HepG2 (cell line): ENCODE results near the gene MYOM1. TPM values are rescaled to one million over a fixed set of nuclear protein-coding genes. Genes with fewer than 3 reads are reported as not detected.

Source experiments
- ATAC-seq: fragments of 200-7000 bp; cut with Tn5 transposase; 3 replicates; pipeline ENCODE4 v1.9.1; 2020; ENCODE audit warnings: mild to moderate bottlenecking, moderate library complexity
- BruUV-seq: library from RNA; stranded (reverse); fragments of 400-500 nt; replicated peaks from 2 replicates; lab custom pipeline; 2021; lab: Mats Ljungman, UMichigan
- CTCF ChIA-PET: fragments of 300-600 bp; formaldehyde crosslinking; extraction: SDS; loops from one replicate; lab custom pipeline; 2021; ENCODE audit warnings: low total read pairs, inconsistent platforms, low intra/inter-chr PET ratio; lab: Yijun Ruan, JAX
- POLR2A ChIA-PET: fragments of 350-600 bp; sonication (Branson Sonifier 250); formaldehyde crosslinking; loops from one replicate; lab custom pipeline; 2020; ENCODE audit warnings: antibody characterized with exemption, inconsistent platforms; lab: Yijun Ruan, JAX
- DNase-seq: peaks from one replicate; pipeline ENCODE4 v3.0.0-alpha.2; 2015; ENCODE audit warnings: low spot score
- FAIRE-seq: peaks from 3 replicates; lab custom pipeline; 2011; peaks lifted over from hg19 to GRCh38; lab: Jason Lieb, UNC
- H2AFZ ChIP-seq: one replicate; pipeline ENCODE4 v1.6.1; 2011; ENCODE audit warnings: low read length, inconsistent platforms
- H3K27ac ChIP-seq: fragments of 300-600 bp; 3 replicates; pipeline ENCODE4 v1.8.0; 2011; ENCODE audit warnings: mixed run types, mild to moderate bottlenecking, mixed read lengths, low read length, inconsistent platforms; ENCODE audit not compliant: insufficient read depth; ENCODE audit errors: extremely low read length
- H3K27me3 ChIP-seq, 2 experiments: fragments of 200-600 bp in 1 of 2; 2 replicates in 1 of 2; 3 replicates in 1 of 2; pipeline versions ENCODE4 v1.6.0 to v1.8.0; 2011; ENCODE audit warnings: low read length in 2 of 2, mild to moderate bottlenecking in 2 of 2, moderate library complexity in 2 of 2, inconsistent platforms in 1 of 2; ENCODE audit not compliant: insufficient read depth in 2 of 2, control insufficient read depth in 1 of 2
- H3K36me3 ChIP-seq, 2 experiments: fragments of 200-600 bp in 1 of 2; replicated peaks in 1 of 2; 2 replicates in 1 of 2; 3 replicates in 1 of 2; pipeline versions ENCODE4 v1.5.1 to v1.8.0; 2011; ENCODE audit warnings: low read length in 2 of 2, inconsistent platforms in 1 of 2; ENCODE audit not compliant: insufficient read depth in 2 of 2, control insufficient read depth in 1 of 2
- H3K4me1 ChIP-seq: 2 replicates; pipeline ENCODE4 v1.5.1; 2012; ENCODE audit warnings: low read length, inconsistent platforms; ENCODE audit not compliant: insufficient read depth
- H3K4me2 ChIP-seq: 2 replicates; pipeline ENCODE4 v1.6.0; 2011; ENCODE audit warnings: low read depth, low read length, inconsistent platforms
- H3K4me3 ChIP-seq, 3 experiments: fragments of 200-600 bp in 1 of 3; sonication (generic), shearing (Covaris generic) in 1 of 3; replicated peaks in 1 of 3; 2 replicates each; pipeline ENCODE4 v1.5.1; 2011 to 2016; ENCODE audit warnings: low read length in 3 of 3, inconsistent platforms in 2 of 3, low read depth in 2 of 3, mild to moderate bottlenecking in 2 of 3, control low read depth in 1 of 3, mixed read lengths in 1 of 3; ENCODE audit not compliant: insufficient read depth in 1 of 3
- H3K79me2 ChIP-seq: one replicate; pipeline ENCODE4 v1.6.1; 2011; ENCODE audit warnings: low read length, inconsistent platforms; ENCODE audit not compliant: insufficient read depth
- H3K9ac ChIP-seq: 2 replicates; pipeline ENCODE4 v1.6.0; 2011; ENCODE audit warnings: mild to moderate bottlenecking, low read depth, low read length, inconsistent platforms; ENCODE audit not compliant: insufficient read depth
- H3K9me3 ChIP-seq: 2 replicates; pipeline ENCODE4 v1.5.1; 2012; ENCODE audit warnings: mild to moderate bottlenecking, low read length
- H4K20me1 ChIP-seq: 2 replicates; pipeline ENCODE4 v1.6.0; 2011; ENCODE audit warnings: inconsistent platforms, mild to moderate bottlenecking, low read length, moderate library complexity; ENCODE audit not compliant: insufficient read depth
- ARID5B ChIP-seq: IDR thresholded peaks from 2 replicates; pipeline ENCODE4 v1.4.0; 2020; ENCODE audit warnings: mild to moderate bottlenecking, missing genetic modification reagents
- FOXK1 ChIP-seq: sonication (generic); formaldehyde crosslinking; IDR thresholded peaks from 2 replicates; pipeline ENCODE4 v1.4.0; 2020; ENCODE audit warnings: low read depth, missing genetic modification reagents, borderline replicate concordance
- KAT8 ChIP-seq: IDR thresholded peaks from 2 replicates; pipeline ENCODE4 v1.6.1; 2016; ENCODE audit warnings: missing genetic modification reagents, missing compliant biosample characterization
- MEF2D ChIP-seq: sonication (generic); formaldehyde crosslinking; IDR thresholded peaks from 2 replicates; pipeline ENCODE4 v1.5.1; 2020; ENCODE audit warnings: mild to moderate bottlenecking, missing genetic modification reagents
- MIER2 ChIP-seq: IDR thresholded peaks from 2 replicates; pipeline ENCODE4 v1.6.1; 2016; ENCODE audit warnings: missing biosample characterization, missing genetic modification reagents
- NAIF1 ChIP-seq: sonication (generic); formaldehyde crosslinking; IDR thresholded peaks from 2 replicates; pipeline ENCODE4 v1.5.0; 2020; ENCODE audit warnings: mild to moderate bottlenecking, missing genetic modification reagents, borderline replicate concordance
- NR1H2 ChIP-seq: sonication (generic); formaldehyde crosslinking; IDR thresholded peaks from 2 replicates; pipeline ENCODE4 v1.8.1; 2022; ENCODE audit warnings: low read depth, missing genetic modification reagents, borderline replicate concordance
- PHF20 ChIP-seq: sonication (generic); formaldehyde crosslinking; IDR thresholded peaks from 2 replicates; pipeline ENCODE4 v1.5.0; 2020; ENCODE audit warnings: mild to moderate bottlenecking, missing genetic modification reagents
- POLR2A ChIP-seq, 2 experiments: IDR thresholded peaks; 2 replicates each; pipeline ENCODE4 v1.6.1; 2011; ENCODE audit warnings: low read depth in 2 of 2, low read length in 2 of 2, mild to moderate bottlenecking in 1 of 2, moderate library complexity in 1 of 2; ENCODE audit not compliant: insufficient read depth in 1 of 2
- RARG ChIP-seq: sonication (generic); formaldehyde crosslinking; IDR thresholded peaks from 2 replicates; pipeline ENCODE4 v1.4.0; 2020; ENCODE audit warnings: low read depth, mild to moderate bottlenecking, missing genetic modification reagents
- RXRA ChIP-seq: sonication (generic); formaldehyde crosslinking; IDR thresholded peaks from 2 replicates; pipeline ENCODE4 v1.5.1; 2020; ENCODE audit warnings: missing genetic modification reagents
- RXRB ChIP-seq: IDR thresholded peaks from 2 replicates; pipeline ENCODE4 v1.6.1; 2016; ENCODE audit warnings: borderline replicate concordance, missing genetic modification reagents, missing compliant biosample characterization
- TGIF2 ChIP-seq: IDR thresholded peaks from 2 replicates; pipeline ENCODE4 v1.6.1; 2016; ENCODE audit warnings: control low read depth, missing compliant biosample characterization
- ZFP36L1 ChIP-seq: sonication (generic); formaldehyde crosslinking; IDR thresholded peaks from 2 replicates; pipeline ENCODE4 v1.8.0; 2022; ENCODE audit warnings: mild to moderate bottlenecking, missing genetic modification reagents, moderate library complexity
- ZMYM2 ChIP-seq: sonication (generic); formaldehyde crosslinking; IDR thresholded peaks from 2 replicates; pipeline ENCODE4 v1.8.0; 2022; ENCODE audit warnings: mild to moderate bottlenecking, missing genetic modification reagents
- ZNF121 ChIP-seq: sonication (generic); formaldehyde crosslinking; IDR thresholded peaks from 2 replicates; pipeline ENCODE4 v1.5.0; 2020; ENCODE audit warnings: mild to moderate bottlenecking, missing genetic modification reagents
- ZNF274 ChIP-seq: sonication (generic); formaldehyde crosslinking; IDR thresholded peaks from 2 replicates; pipeline ENCODE4 v1.5.1; 2020; ENCODE audit warnings: mild to moderate bottlenecking, missing genetic modification reagents
- ZNF703 ChIP-seq: sonication (generic); formaldehyde crosslinking; IDR thresholded peaks from 2 replicates; pipeline ENCODE4 v1.5.1; 2020; ENCODE audit warnings: missing genetic modification reagents, mild to moderate bottlenecking, moderate library complexity, borderline replicate concordance
- WGBS: methylation state at CpG from one replicate; pipeline ENCODE4 v1.1.6; 2017; ENCODE audit warnings: low lambda C conversion rate; 5-methylcytosine and 5-hydroxymethylcytosine counted together
- in situ Hi-C: cut with HindIII; loops from 2 replicates; pipeline ENCODE4 v1.10.0; 2017; ENCODE audit warnings: low pct_unique_long_range_greater_than_20kb; ENCODE audit not compliant: extremely low pct_ligation_motif_present
- intact Hi-C: fragments of 100-400 bp; cut with micrococcal nuclease; formaldehyde crosslinking; loops from one replicate; pipeline ENCODE4 v1.10.0; 2022; ENCODE audit not compliant: unreplicated experiment
- polyA plus RNA-seq, 8 experiments: library from polyadenylated mRNA; depleted of rRNA in 3 of 8; stranded (reverse) in 7 of 8; unstranded in 1 of 8; fragments of >200 nt; fragmentation: Illumina TruSeq in 4 of 8; extraction: Trizol in 4 of 8; gene quantifications; 2 replicates each; pipeline versions ENCODE4 v1.2.1 to v1.2.3, GENCODE V29; 2011 to 2016; ENCODE audit warnings: low read depth in 4 of 8, missing spikeins in 1 of 8, mixed read lengths in 1 of 8; ENCODE audit not compliant: insufficient read depth in 1 of 8
- total RNA-seq, 5 experiments: library from RNA; depleted of rRNA; stranded (reverse); fragments of >200 nt; fragmentation: Illumina TruSeq; extraction: Trizol; gene quantifications; 2 replicates each; pipeline ENCODE4 v1.2.3, GENCODE V29; 2016; ENCODE audit warnings: low read depth in 1 of 5

The MYOM1 gene
- total and polyA plus RNA-seq, 2 of the 13 experiments (the other 11 are each of a cell fraction or from before 2014, with no cell fraction given) = 0.46 to 0.98 TPM

- peak; percentile 68; the same call in 1 of the 2 replicates for TF ChIP-seq ZNF121 (CRISPR knock-in tag)
- no peak for TF ChIP-seq MEF2D (CRISPR knock-in tag)
- TF ChIP-seq POLR2A (IDR thresholded peaks at IDR 0.05; ENCODE audit: insufficient read depth in 1 of 2, low read depth in 2 of 2, low read length in 2 of 2) = 0 out of 4 replicates have a peak, but pooled peaks of 1 of the 2 experiments have one; percentile 11
- TF ChIP-seq ZNF703 = no peak
- TF ChIP-seq MIER2 (CRISPR knock-in tag) = peak; percentile 90
- TF ChIP-seq PHF20 = no peak
These were observed 45.8 kb upstream of the MYOM1 start (continued) for GRCh38 chr18:3265564-3266033.

GRCh38 chr18:3264362-3264761 is 44.6 kb upstream of the MYOM1 start:
- intact Hi-C loops (loop anchor here (5.0 kb wide), 1 partner anchor 193 kb away; no protein-coding TSS in a partner anchor), in situ Hi-C loops (no loop called here)
- Histone ChIP-seq H3K36me3 (no peaks in the 10 kb centered on the region), H3K9me3 (no peaks in the 10 kb centered on the region), H4K20me1 (peaks cover 64% of the 10 kb centered on the region), H3K4me3 (peak overlapping the region; percentile 90 to 96 (median 94)), H3K4me1 (peaks cover 68% of the 10 kb centered on the region), H2AFZ (no peak overlapping the region), H3K4me2 (peak overlapping the region; percentile 91), H3K27ac (peak overlapping the region; percentile 65), H3K79me2 (peaks cover 79% of the 10 kb centered on the region), H3K9ac (peak overlapping the region; percentile 99), H3K27me3 (no peaks in the 10 kb centered on the region; a peak in 2 of 5 replicates)
- no TSS peak for BruUV-seq
- ATAC-seq (no peak), FAIRE-seq (peak; percentile 62), DNase-seq (peak; percentile 71)
- CTCF ChIA-PET = no interaction called here
- 17% methylated on average over 2 of the region's 2 CpGs for WGBS
- POLR2A ChIA-PET = interaction anchor here (0.6 to 1.8 kb wide), 6 partner anchors 18 to 563 kb away, joined by 3 to 12 read pairs (median 4); partner anchors contain the start of gene MYL12A
- TF ChIP-seq FOXK1 (CRISPR knock-in tag) (0 out of 2 replicates have a peak, but pooled peaks have one; percentile 13), KAT8 (CRISPR knock-in tag) (peak; percentile 14; the same call in 1 of the 2 replicates), TGIF2 (CRISPR knock-in tag) (no peak), ARID5B (CRISPR knock-in tag) (peak; percentile 63), ZFP36L1 (no peak), RXRB (CRISPR knock-in tag) (peak; percentile 43; the same call in 1 of the 2 replicates), ZNF274 (CRISPR knock-in tag) (no peak), RXRA (CRISPR knock-in tag) (peak; percentile 55; the same call in 1 of the 2 replicates), RARG (CRISPR knock-in tag) (no peak), ZMYM2 (CRISPR knock-in tag) (0 out of 2 replicates have a peak, but pooled peaks have one; percentile 34), NAIF1 (CRISPR knock-in tag) (no peak), NR1H2 (CRISPR knock-in tag) (no peak)
